Smooth muscle cell of the pulmonary artery (primary cell): ENCODE data around the gene KRTAP9-3. TPM values are rescaled to one million over a fixed set of nuclear protein-coding genes. Genes with fewer than 3 reads are reported as not detected.

Experiments used
- total RNA-seq: library from RNA; depleted of rRNA; stranded (reverse); fragments of >200 nt; gene quantifications from 2 replicates; pipeline ENCODE4 v1.2.3, GENCODE V29; 2014

The KRTAP9-3 gene
- total RNA-seq, result not detected in 2 replicates

GRCh38 chr17:41232399-41233105 is at the start of gene KRTAP9-3:
Gene KRTAP9-3, plus strand, starts transcription at chr17:41232449. Its CDS starts 53 bp downstream, at chr17:41232502.

DNA sequence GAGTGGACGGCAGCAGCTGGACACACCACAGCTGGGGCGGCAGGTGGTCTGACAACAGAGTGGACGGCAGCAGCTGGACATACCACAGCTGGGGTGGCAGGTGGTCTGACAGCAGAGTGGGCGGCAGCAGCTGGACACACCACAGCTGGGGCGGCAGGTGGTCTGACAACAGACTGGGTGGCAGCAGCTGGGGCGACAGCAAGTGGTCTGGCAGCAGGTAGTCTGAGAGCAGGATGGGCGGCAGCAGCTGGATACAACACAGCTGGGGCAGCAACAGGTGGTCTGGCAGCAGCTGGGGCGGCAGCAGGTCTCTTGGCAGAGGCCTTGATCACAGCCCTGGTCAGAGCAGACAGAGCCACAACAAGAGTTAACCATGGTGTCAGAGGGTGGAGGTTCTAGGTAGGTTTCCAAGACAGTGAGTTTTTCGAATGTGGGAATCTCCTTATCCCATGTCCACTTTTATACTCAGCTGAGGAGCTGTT is 47.7 kb upstream of the KRTAP9-3 start, which contains the start of gene KRTAP4-1:
TSS of gene KRTAP4-1 (minus strand) at position 432 of the 482 bp plus-strand sequence. CDS start at position 375, 57 bp downstream.

DNA sequence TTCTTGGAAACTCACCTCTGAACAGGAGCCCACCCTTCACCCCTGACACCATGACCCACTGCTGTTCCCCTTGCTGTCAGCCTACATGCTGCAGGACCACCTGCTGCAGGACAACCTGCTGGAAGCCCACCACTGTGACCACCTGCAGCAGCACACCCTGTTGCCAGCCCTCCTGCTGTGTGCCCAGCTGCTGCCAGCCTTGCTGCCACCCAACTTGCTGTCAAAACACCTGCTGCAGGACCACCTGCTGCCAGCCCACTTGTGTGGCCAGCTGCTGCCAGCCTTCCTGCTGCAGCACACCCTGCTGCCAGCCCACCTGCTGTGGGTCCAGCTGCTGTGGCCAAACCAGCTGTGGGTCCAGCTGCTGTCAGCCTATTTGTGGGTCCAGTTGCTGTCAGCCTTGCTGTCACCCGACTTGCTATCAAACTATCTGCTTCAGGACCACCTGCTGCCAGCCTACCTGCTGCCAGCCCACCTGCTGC is 42.4 kb upstream of the KRTAP9-3 start, which contains the start of gene KRTAP9-1:
TSS of gene KRTAP9-1 (plus strand) at position 51 of the 482 bp plus-strand sequence. CDS start at position 51, 0 bp downstream.

GRCh38 chr17:41226598-41227095 is 5.6 kb upstream of the KRTAP9-3 start, which contains the start of gene KRTAP9-2:
Gene KRTAP9-2, plus strand, starts transcription at chr17:41226648. Its CDS starts 7 bp downstream, at chr17:41226655.

DNA sequence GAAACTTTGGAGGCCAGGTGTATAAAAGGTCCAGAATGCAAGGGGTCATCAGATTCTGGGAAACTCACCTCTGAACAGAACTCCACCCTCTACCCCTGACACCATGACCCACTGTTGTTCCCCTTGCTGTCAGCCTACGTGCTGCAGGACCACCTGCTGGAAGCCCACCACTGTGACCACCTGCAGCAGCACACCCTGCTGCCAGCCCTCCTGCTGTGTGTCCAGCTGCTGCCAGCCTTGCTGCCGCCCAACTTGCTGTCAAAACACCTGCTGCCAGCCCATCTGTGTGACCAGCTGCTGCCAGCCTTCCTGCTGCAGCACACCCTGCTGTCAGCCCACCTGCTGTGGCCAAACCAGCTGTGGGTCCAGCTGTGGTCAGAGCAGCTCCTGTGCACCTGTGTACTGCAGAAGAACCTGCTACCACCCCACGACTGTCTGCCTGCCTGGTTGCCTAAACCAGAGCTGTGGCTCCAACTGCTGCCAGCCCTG is 5.7 kb downstream of the KRTAP9-3 start, which contains the start of gene KRTAP9-8:
TSS of gene KRTAP9-8 (plus strand) at position 51 of the 489 bp plus-strand sequence. CDS start at position 104, 53 bp downstream.

GRCh38 chr17:41249637-41250240 is 17.5 kb downstream of the KRTAP9-3 start, which contains the start of gene KRTAP9-4:
Gene KRTAP9-4, plus strand, starts transcription at chr17:41249687. Its CDS starts 34 bp downstream, at chr17:41249721.

GRCh38 chr17:41255381-41256290 is 23.4 kb downstream of the KRTAP9-3 start, which contains the start of gene KRTAP9-9:
Gene KRTAP9-9, plus strand, starts transcription at chr17:41255384.

GRCh38 chr17:41265078-41265477 is 32.8 kb downstream of the KRTAP9-3 start, which contains the start of gene KRTAP9-6:
Gene KRTAP9-6, plus strand, starts transcription at chr17:41265378. Its CDS starts 0 bp downstream, at chr17:41265378.

DNA sequence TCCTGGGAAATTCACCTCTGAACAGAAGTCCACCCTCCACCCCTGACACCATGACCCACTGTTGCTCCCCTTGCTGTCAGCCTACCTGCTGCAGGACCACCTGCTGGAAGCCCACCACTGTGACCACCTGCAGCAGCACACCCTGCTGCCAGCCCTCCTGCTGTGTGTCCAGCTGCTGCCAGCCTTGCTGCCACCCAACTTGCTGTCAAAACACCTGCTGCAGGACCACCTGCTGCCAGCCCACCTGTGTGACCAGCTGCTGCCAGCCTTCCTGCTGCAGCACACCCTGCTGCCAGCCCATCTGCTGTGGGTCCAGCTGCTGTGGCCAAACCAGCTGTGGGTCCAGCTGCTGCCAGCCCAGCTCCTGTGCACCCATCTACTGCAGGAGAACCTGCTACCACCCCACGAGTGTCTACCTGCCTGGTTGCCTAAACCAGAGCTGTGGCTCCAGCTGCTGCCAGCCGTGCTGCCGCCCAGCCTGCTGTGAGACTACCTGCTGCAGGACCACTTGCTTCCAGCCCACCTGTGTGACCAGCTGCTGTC is 43.5 kb downstream of the KRTAP9-3 start, which contains the start of gene KRTAP9-7:
TSS of gene KRTAP9-7 (plus strand) at position 51 of the 543 bp plus-strand sequence. CDS start at position 51, 0 bp downstream.

Other genes with a start within 250 kb of the KRTAP9-3 start
- not detected in 2 replicates for gene KRT40, start 248.1 kb upstream of the KRTAP9-3 start, total RNA-seq
- not detected in 2 replicates for gene KRTAP3-3, start 238.3 kb upstream of the KRTAP9-3 start, total RNA-seq
- not detected in 2 replicates for gene KRTAP3-2, start 232.5 kb upstream of the KRTAP9-3 start, total RNA-seq
- not detected in 2 replicates for gene KRTAP3-1, start 223.3 kb upstream of the KRTAP9-3 start, total RNA-seq
- gene KRTAP1-5, start 205.2 kb upstream of the KRTAP9-3 start, total RNA-seq, result 0.72 and 1.6 TPM in 2 replicates
- not detected in 2 replicates for gene KRTAP1-4, start 202.3 kb upstream of the KRTAP9-3 start, total RNA-seq
- not detected in 2 replicates for gene KRTAP1-3, start 197.6 kb upstream of the KRTAP9-3 start, total RNA-seq
- not detected in 2 replicates for gene KRTAP1-1, start 191.0 kb upstream of the KRTAP9-3 start, total RNA-seq
- gene KRTAP2-1, start 185.1 kb upstream of the KRTAP9-3 start, total RNA-seq, result not detected in 2 replicates
- not detected in 2 replicates for gene KRTAP2-2, start 177.2 kb upstream of the KRTAP9-3 start, total RNA-seq
- gene KRTAP2-3, start 172.3 kb upstream of the KRTAP9-3 start, total RNA-seq, result 0.56 TPM in 1 of 2 replicates, not detected in the other
- gene KRTAP2-4, start 166.6 kb upstream of the KRTAP9-3 start, total RNA-seq, result not detected in 2 replicates
- gene KRTAP4-7, start 148.3 kb upstream of the KRTAP9-3 start, total RNA-seq, result not detected in 2 replicates
- not detected in 2 replicates for gene KRTAP4-8, start 134.3 kb upstream of the KRTAP9-3 start, total RNA-seq
- not detected in 2 replicates for gene KRTAP4-16, start 130.2 kb upstream of the KRTAP9-3 start, total RNA-seq
- gene KRTAP4-9, start 127.1 kb upstream of the KRTAP9-3 start, total RNA-seq, result not detected in 2 replicates
- not detected in 2 replicates for gene KRTAP4-11, start 114.1 kb upstream of the KRTAP9-3 start, total RNA-seq
- not detected in 2 replicates for gene KRTAP4-12, start 108.3 kb upstream of the KRTAP9-3 start, total RNA-seq
- not detected in 2 replicates for gene KRTAP4-6, start 91.9 kb upstream of the KRTAP9-3 start, total RNA-seq
- gene KRTAP4-5, start 82.6 kb upstream of the KRTAP9-3 start, total RNA-seq, result not detected in 2 replicates
- not detected in 2 replicates for gene KRTAP4-4, start 71.7 kb upstream of the KRTAP9-3 start, total RNA-seq
- gene KRTAP4-3, start 64.2 kb upstream of the KRTAP9-3 start, total RNA-seq, result not detected in 2 replicates
- gene KRTAP4-2, start 54.2 kb upstream of the KRTAP9-3 start, total RNA-seq, result not detected in 2 replicates
- not detected in 2 replicates for gene KRTAP4-1, start 47.5 kb upstream of the KRTAP9-3 start, total RNA-seq
- not detected in 2 replicates for gene KRTAP9-1, start 42.6 kb upstream of the KRTAP9-3 start, total RNA-seq
- not detected in 2 replicates for gene KRTAP9-2, start 5.8 kb upstream of the KRTAP9-3 start, total RNA-seq
- gene KRTAP9-8, start 5.5 kb downstream of the KRTAP9-3 start, total RNA-seq, result not detected in 2 replicates
- not detected in 2 replicates for gene KRTAP9-4, start 17.2 kb downstream of the KRTAP9-3 start, total RNA-seq
- gene KRTAP9-9, start 22.9 kb downstream of the KRTAP9-3 start, total RNA-seq, result not detected in 2 replicates
- not detected in 2 replicates for gene KRTAP9-6, start 32.9 kb downstream of the KRTAP9-3 start, total RNA-seq
- not detected in 2 replicates for gene KRTAP9-7, start 43.2 kb downstream of the KRTAP9-3 start, total RNA-seq
- not detected in 2 replicates for gene KRTAP29-1, start 70.4 kb downstream of the KRTAP9-3 start, total RNA-seq
- gene KRTAP16-1, start 76.9 kb downstream of the KRTAP9-3 start, total RNA-seq, result not detected in 2 replicates
- gene KRTAP17-1, start 83.3 kb downstream of the KRTAP9-3 start, total RNA-seq, result not detected in 2 replicates
- not detected in 2 replicates for gene KRT33A, start 118.4 kb downstream of the KRTAP9-3 start, total RNA-seq
- not detected in 2 replicates for gene KRT33B, start 137.4 kb downstream of the KRTAP9-3 start, total RNA-seq
- gene KRT34, start 149.9 kb downstream of the KRTAP9-3 start, total RNA-seq, result 0.20 and 0.46 TPM in 2 replicates
- gene KRT31, start 165.2 kb downstream of the KRTAP9-3 start, total RNA-seq, result not detected in 2 replicates
- not detected in 2 replicates for gene KRT37, start 192.1 kb downstream of the KRTAP9-3 start, total RNA-seq
- gene KRT38, start 208.5 kb downstream of the KRTAP9-3 start, total RNA-seq, result under 0.01 and 0.13 TPM in 2 replicates
- 0.30 TPM in 1 of 2 replicates, not detected in the other for gene KRT32, start 234.9 kb downstream of the KRTAP9-3 start, total RNA-seq
- gene KRT35, start 248.7 kb downstream of the KRTAP9-3 start, total RNA-seq, result not detected in 2 replicates